ENCODE results near the gene RHBDL3. TPM values are rescaled to one million over a fixed set of nuclear protein-coding genes. Genes with fewer than 3 reads are reported as not detected.

RHBDL3 gene
- total RNA-seq, 4 donors from 2014 or later = 0.52 to 2.2 (median 1.5) TPM

DNA sequence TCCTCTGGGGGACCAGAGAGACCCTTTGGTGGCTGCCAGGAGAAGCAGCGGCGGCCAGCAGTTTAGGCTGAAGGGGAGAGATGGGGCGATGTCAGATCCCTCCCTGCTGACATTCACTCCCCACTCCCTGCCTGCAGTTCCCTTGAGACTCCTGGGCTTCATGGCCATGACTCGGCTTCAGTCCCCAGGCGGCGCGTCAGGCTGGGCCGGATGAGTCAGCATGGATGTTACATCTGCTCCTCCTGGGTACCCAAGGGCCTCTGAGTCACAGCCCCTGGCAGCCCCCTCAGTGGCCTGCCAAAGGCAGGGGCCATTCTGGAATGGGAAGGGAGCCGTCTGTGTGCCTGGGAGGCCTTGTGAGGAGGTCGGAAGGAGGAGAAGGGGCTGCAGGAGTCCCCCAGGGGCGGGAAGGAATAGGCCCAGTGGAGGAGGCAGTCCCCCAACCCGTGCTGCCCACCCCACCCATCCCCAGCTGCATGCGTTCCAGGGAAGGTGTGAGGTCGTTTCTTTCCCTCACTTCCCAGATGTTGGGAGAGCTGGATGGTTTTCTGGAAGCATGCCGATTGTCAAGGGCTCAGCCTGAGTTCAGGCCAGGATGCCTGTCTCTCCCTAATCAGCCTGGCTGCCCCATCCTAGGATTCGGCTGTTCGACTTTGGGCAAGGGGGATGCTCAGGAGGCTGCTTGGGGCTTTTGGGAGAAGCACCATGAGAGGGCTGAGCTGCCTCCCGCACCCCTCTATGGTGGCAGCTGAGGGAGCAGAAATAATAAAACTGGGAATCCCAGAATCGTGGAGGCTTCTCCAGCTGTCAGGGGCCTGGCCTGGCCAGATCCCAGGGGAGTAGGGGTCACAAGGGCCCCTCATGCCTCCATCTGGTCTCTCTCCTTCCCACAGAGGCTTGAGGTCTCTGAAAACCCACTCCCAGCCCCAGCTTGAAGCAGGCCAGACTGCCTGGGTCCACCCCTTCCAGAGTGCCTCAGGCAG is 9.7 kb downstream of the RHBDL3 start:
- ATAC-seq = no peak
- Histone ChIP-seq H3K9me3 (no peaks in the 10 kb centered on the region), H3K27ac (no peak overlapping the region), H3K36me3 (no peaks in the 10 kb centered on the region), H3K4me1 (no peaks in the 10 kb centered on the region), H3K4me3 (no peak overlapping the region), H3K27me3 (peaks cover 39% of the 10 kb centered on the region)
- no peak for TF ChIP-seq EP300 (IDR thresholded peaks at IDR 0.05)
- TF ChIP-seq POLR2AphosphoS5 (IDR thresholded peaks at IDR 0.05) = no peak
- TF ChIP-seq, protein P1, sequence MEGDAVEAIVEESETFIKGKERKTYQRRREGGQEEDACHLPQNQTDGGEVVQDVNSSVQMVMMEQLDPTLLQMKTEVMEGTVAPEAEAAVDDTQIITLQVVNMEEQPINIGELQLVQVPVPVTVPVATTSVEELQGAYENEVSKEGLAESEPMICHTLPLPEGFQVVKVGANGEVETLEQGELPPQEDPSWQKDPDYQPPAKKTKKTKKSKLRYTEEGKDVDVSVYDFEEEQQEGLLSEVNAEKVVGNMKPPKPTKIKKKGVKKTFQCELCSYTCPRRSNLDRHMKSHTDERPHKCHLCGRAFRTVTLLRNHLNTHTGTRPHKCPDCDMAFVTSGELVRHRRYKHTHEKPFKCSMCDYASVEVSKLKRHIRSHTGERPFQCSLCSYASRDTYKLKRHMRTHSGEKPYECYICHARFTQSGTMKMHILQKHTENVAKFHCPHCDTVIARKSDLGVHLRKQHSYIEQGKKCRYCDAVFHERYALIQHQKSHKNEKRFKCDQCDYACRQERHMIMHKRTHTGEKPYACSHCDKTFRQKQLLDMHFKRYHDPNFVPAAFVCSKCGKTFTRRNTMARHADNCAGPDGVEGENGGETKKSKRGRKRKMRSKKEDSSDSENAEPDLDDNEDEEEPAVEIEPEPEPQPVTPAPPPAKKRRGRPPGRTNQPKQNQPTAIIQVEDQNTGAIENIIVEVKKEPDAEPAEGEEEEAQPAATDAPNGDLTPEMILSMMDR (IDR thresholded peaks at IDR 0.05) = no peak
- TF ChIP-seq POLR2A (IDR thresholded peaks at IDR 0.05) = no peak
- WGBS, 2 donors (ENCODE audit: low coverage in 1 of 2) = 40 to 74% methylated on average over 2 to 4 of the region's 19 CpGs

DNA sequence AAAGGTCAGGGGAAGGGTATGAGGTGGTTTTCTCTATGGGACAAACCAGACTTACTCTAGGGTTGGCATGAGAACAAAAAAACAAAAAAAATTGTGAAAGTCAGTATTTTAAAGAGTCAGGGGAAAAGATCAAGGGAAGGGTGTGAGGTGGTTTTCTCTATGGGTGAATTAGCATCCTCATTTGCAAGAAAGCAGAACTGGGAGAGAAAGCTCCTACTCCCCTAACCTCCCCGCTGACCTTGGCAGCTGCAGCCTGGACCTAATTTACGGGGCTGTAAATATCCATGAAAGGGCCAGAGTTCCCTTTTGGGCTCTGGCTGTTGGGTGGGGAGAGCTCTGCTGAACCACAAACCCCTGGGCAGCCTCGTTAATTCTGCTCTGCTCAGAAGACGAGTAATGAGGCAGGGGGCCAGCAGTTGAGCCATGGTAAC is 10.6 kb downstream of the RHBDL3 start:
- 56% methylated on average over 2 of the region's 4 CpGs; no CpG with 5 or more reads in 1 of the 2 donors for WGBS, 2 donors (ENCODE audit: low coverage in 1 of 2)
- ATAC-seq = no peak
- Histone ChIP-seq H3K4me3 (no peak overlapping the region), H3K36me3 (no peaks in the 10 kb centered on the region), H3K4me1 (no peaks in the 10 kb centered on the region), H3K27ac (no peak overlapping the region), H3K27me3 (peaks cover 38% of the 10 kb centered on the region), H3K9me3 (no peaks in the 10 kb centered on the region)
- TF ChIP-seq POLR2AphosphoS5 (IDR thresholded peaks at IDR 0.05) (no peak), EP300 (IDR thresholded peaks at IDR 0.05) (no peak), POLR2A (IDR thresholded peaks at IDR 0.05) (no peak)
- TF ChIP-seq, protein P1 (IDR thresholded peaks at IDR 0.05) = no peak

DNA sequence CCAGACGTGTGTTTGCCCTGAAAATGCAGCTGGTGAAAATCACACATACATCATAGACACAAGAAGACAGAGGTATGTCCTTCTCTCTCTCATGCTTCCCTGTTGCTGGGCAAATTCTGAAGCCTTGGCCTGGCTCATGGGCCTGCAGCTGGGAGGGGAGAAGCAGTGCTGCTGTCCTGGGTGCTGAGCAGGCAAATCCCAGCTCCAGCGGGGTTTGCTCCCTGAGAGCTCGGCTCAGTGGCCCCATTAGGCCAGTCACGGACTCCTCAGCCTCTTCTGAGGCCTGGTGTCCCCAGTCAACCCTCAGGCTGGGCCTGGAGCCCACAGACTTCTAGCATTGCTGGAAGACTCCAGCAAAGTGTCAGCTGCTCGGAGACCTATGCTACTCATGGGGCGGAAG is 11.7 kb downstream of the RHBDL3 start:
- no peak for TF ChIP-seq POLR2A (IDR thresholded peaks at IDR 0.05)
- no peak for TF ChIP-seq POLR2AphosphoS5 (IDR thresholded peaks at IDR 0.05)
- TF ChIP-seq, protein P1 (IDR thresholded peaks at IDR 0.05) = no peak
- no peak for TF ChIP-seq EP300 (IDR thresholded peaks at IDR 0.05)
- H3K9me3 ChIP-seq = no peaks in the 10 kb centered on the region
- H3K36me3 ChIP-seq = no peaks in the 10 kb centered on the region
- no peak overlapping the region for H3K27ac ChIP-seq
- 66% methylated on average over 2 of the region's 6 CpGs; no CpG with 5 or more reads in 1 of the 2 donors for WGBS, 2 donors (ENCODE audit: low coverage in 1 of 2)
- no peak overlapping the region for H3K4me3 ChIP-seq
- no peak for ATAC-seq
- H3K4me1 ChIP-seq = no peaks in the 10 kb centered on the region
- peaks cover 40% of the 10 kb centered on the region for H3K27me3 ChIP-seq

DNA sequence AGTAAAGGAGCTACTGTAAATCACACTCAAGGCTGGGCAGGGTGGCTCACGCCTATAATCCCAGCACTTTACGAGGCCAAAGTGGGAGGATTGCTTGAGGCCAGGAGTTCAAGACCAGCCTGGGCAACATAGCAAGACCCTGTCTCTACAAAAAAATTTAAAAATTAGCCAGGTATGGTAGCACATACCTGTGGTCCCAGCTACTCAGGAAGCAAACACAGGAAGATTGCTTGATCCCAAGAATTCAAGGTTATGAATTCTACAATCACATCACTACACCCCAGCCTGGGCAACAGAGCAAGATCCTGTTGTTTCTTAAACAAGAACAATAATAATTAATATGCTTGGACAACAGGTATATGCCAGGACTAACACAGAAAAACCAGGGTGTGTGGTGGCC is 13.2 kb downstream of the RHBDL3 start:
- WGBS, 2 donors (ENCODE audit: low coverage in 1 of 2) = 76% methylated on average over 2 of the region's 2 CpGs; no CpG with 5 or more reads in 1 of the 2 donors
- Histone ChIP-seq H3K4me1 (no peaks in the 10 kb centered on the region), H3K36me3 (no peaks in the 10 kb centered on the region), H3K27me3 (peaks cover 28% of the 10 kb centered on the region), H3K9me3 (no peaks in the 10 kb centered on the region), H3K4me3 (no peak overlapping the region), H3K27ac (no peak overlapping the region)
- no peak for ATAC-seq
- TF ChIP-seq, protein P1 (IDR thresholded peaks at IDR 0.05) = no peak
- TF ChIP-seq POLR2AphosphoS5 (IDR thresholded peaks at IDR 0.05) (no peak), EP300 (IDR thresholded peaks at IDR 0.05) (no peak), POLR2A (IDR thresholded peaks at IDR 0.05) (no peak)
